GM12873 (cell line): ENCODE results near the gene RAB35.

Experiments
- TF ChIP-seq, protein P1 (sequence below): IDR thresholded peaks from 2 replicates; pipeline ENCODE4 v1.5.1; 2012; ENCODE audit warnings: low read depth, mild to moderate bottlenecking, moderate library complexity, low read length, control low read depth; ENCODE audit not compliant: insufficient read depth; ENCODE audit errors: missing control alignments

RAB35 gene

DNA sequence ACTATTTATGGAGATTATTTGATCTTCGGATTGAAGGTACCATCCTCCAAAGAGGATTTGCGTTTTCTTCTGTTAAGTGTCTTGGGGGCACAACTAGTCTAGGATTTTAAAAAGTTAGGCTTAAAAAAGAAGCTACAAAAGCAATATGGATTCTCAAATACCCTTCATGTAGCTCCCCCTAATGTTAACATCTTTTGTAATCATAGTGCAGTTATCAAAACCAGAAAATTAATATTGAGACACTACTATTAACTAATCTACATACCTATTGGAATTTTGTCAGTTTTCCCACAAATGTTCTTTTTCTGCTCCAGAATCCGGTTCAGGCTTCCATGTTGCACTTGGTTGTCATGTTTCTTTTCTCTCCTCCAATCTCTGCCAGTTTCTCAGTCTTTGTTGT lies 65.0 kb downstream of the RAB35 start:
- TF ChIP-seq, protein P1, sequence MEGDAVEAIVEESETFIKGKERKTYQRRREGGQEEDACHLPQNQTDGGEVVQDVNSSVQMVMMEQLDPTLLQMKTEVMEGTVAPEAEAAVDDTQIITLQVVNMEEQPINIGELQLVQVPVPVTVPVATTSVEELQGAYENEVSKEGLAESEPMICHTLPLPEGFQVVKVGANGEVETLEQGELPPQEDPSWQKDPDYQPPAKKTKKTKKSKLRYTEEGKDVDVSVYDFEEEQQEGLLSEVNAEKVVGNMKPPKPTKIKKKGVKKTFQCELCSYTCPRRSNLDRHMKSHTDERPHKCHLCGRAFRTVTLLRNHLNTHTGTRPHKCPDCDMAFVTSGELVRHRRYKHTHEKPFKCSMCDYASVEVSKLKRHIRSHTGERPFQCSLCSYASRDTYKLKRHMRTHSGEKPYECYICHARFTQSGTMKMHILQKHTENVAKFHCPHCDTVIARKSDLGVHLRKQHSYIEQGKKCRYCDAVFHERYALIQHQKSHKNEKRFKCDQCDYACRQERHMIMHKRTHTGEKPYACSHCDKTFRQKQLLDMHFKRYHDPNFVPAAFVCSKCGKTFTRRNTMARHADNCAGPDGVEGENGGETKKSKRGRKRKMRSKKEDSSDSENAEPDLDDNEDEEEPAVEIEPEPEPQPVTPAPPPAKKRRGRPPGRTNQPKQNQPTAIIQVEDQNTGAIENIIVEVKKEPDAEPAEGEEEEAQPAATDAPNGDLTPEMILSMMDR: no peak

DNA sequence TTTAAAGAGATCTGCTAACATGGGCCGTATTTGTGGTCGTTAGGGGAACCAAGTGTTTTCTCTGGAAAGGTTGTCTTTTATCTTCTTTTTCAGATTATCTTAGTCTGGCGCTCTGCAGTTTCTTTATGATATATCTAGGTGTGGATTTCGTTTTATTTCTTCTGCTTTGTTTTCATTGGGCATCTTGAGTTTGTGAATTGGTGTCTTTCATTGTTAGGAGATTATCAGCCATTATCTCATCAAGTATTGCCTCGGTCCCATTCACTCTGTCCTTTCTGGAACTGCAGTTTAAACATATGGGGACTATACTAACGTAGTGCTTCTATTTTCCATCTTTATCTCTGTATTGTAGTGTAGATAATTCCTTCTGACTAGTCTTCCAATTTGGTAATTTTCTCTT lies 67.1 kb downstream of the RAB35 start:
- TF ChIP-seq, protein P1: no peak

DNA sequence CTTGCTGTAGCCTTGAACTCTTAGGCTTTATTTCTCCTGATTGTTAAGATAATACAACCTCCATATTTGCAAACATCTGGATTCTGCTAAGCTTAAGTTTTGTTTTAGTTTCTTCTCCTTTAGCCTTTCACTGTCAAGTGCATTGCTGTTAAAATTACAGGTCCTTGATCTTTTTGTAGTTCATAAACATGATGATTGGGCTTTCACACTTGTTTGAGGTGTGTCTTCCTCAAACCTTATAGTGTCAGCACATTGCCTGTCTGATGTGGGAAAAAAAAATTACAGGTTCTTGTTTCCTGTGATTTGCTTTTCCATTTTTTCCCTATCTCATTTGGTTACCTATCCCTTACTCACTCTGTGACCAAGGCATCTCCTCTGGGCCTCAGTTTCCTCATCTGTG lies 68.3 kb downstream of the RAB35 start:
- TF ChIP-seq, protein P1: no peak

DNA sequence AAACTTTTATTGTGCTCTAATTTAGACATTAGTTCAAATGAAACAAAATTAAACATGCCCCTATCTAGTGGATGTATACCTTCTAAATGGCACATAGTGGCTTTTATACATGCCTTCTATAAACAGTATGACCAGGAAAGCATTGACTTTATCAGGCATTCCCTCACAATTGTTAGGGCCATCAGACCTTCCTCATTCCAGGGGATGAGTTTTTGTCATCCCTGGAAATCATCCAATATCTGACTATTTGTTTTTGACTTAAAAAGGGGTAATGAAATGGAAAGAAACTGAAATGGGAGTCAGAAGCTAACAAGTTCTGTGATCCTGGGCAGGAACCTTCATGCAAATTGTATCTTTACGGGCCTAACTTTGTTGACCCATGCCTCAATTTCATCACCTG lies 69.5 kb downstream of the RAB35 start:
- TF ChIP-seq, protein P1: no peak
